ENCODE measurements around the gene RTF1.
"Not testable (repeated sequence)": the region's sequence is repeated elsewhere in the genome, so short reads cannot be mapped to it uniquely, and the experiment has no call there.

The RTF1 gene

DNA sequence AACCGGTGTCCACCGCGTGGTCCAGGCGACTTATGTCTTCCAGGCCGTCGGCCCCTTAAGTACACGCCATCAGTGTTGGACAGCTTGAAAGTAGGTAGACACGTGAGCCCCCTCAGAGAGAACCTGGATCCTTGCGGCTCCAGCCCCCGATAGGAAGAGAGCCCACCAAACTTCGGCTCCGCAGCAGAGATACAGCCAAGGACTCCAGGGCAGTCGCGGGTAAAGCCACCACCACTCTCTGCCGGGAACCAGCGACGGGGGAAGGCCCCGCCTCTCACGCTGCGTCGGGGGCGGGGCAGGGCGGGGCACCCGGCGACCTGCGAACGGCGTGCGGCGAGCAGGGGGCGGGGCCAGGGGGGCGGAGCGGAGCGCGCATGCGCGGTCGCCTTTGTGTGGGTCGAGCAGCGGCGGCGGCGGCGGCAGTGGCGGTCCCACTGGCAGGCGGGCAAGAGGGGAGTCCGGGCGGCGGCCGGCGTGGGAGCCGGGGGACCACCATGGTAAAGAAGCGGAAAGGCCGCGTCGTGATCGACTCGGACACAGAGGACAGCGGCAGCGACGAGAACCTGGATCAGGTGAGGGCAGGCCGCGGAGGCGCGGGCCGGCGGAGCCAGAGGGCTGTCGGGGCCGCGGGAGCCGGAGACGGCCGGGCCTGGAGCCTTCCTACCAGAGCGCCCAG lies at the start of gene RTF1:
Gene RTF1, plus strand, starts transcription at position 354 of the 676 bp plus-strand sequence. Its CDS starts 21 bp downstream, at position 375.
- peak; percentile 56 to 68 for DNase-seq (ENCODE audit: low read depth in 2 of 2)

DNA sequence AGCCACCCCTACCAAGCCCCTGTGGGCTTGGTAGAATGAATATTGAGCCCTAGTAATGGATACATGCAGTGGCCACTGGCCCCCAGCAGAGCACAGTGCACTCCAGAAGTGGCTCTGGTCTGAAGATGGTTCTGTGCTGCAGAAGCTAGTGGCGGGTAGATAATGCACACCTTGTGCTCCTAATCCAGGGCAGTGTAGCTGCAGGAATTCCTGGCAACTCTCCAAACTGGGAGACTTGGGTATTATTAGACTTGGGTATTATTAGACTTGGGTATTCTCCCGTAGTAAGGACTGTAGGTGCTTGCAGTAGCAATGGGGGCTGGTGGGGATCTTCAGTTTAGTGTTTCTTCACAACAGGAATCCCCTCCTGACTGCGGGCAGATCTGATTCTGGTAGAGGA lies 49.5 kb upstream of the RTF1 start:
- no peak for DNase-seq (ENCODE audit: low read depth in 2 of 2)

DNA sequence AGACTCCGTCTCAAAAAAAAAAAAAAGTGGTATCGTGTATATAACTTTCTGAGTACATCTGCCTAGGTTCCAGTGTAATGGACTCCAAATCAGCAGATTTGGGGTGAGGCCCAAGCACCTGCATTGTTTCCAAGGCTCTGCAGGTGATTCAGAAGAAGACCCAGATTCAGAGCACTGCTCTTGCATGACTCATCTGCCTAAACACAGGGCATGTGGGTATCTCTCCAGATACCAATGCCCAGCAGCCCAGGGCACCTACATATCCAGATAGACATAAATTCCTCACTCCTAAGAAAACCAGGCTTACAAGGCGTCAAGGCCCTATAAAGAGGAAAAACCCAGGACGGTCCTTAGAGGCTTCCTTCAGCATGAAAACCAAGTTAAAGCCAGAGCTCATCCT lies 38.9 kb upstream of the RTF1 start:
- no peak for DNase-seq (ENCODE audit: low read depth in 2 of 2)

DNA sequence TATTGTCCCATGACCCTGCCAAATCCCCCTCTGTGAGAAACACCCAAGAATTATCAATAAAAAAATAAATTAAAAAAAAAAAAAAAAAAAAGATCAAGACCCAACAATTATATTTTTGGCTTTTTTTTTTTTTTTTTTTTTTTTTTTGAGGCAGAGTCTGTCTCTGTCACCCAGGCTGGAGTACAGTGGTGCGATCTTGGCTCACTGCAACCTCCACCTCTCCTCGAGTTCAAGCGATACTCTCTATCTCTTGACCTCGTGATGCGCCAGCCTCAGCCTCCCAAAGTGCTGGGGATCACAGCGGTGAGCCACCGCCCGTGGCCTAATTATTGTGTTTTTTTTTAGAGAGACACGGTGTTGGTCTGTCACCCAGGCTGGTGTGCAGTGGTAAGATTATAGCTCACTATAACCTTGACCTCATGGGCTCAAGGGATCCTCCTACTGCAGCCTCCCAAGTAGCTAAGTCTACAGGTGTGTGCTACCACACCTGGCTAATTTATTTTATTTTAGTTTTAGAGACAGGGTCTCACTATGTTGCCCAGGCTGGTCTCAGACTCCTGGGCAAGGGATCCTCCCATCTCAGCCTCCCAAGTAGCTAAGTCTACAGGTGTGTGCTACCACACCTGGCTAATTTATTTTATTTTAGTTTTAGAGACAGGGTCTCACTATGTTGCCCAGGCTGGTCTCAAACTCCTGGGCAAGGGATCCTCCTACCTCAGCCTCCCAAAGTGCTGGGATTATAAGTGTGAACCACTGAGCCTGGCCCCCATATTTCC lies 32.7 kb upstream of the RTF1 start:
- DNase-seq (ENCODE audit: low read depth in 2 of 2): not testable (repeated sequence)

DNA sequence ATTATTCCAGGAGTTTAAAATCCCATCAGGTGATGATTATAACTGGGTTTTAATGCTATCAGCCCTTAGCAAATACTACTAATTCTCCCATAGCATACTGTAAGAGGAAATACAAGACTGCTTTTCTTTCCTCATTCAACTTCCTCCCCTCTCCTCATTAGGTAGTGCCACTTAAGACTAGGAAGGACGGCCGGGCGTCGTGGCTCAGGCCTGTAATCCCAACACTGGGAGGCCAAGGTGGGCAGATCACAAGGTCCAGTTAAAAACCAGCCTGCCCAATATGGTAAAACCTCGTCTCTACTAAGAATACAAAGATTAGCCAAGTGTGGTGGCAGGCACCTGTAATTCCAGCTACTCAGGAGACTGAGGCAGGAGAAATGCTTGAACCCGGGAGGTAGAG lies 29.2 kb upstream of the RTF1 start:
- DNase-seq (ENCODE audit: low read depth in 2 of 2): no peak

DNA sequence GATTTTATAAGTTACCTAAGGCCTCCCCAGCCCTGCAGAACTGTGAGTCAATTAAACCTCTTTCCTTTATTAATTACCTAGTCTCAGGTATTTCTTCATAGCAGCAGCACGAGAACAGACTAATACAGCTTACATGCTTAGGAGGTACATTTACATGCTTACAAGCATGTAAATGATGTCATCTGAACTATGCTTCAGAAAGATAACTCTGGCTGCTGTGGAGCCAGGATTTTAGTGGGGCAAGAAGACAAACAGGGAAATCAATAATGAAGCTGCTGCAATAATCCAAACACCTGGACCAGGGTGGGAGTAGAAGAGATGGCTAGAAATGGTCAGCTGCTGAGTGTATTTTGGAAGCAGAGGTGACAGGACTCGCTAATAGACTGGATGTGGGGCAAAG lies 24.2 kb upstream of the RTF1 start:
- DNase-seq (ENCODE audit: low read depth in 2 of 2): no peak

DNA sequence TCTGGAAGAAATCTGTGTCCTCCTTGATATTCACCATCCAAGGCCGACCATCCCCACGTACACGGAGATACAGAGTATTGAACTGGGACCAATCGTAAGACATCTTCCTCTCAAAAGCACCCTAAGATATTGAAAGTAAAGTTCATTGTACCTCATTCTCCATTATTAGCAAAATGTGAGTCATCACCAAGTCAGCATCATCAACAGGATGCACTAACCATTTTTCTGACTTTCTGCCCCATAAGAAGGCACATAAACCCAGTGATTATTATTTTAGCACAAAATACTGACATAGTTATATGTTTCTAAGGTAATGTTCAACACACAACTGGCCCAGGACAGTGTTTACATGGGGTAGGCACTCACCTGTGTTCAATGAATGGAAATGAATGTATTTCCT lies 22.0 kb upstream of the RTF1 start:
- no peak for DNase-seq (ENCODE audit: low read depth in 2 of 2)

DNA sequence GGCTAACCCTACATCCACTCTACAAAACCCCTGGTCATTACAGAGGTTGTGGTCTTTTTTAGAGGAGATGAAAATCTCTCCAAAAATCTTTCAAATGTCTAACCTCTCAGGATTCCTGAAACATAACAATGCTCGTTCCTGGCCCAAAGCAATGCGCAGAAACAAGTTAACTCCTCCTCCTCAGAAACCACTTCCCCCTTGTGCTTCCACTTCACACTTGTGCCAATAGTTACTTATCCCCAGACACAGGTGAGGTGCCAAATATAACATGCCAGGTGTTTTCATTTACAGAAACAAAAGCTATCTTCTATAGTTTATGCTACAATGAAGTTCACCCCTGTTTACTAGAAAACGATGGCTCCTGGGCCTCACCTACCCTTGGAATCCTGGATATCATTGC lies 20.8 kb upstream of the RTF1 start:
- DNase-seq (ENCODE audit: low read depth in 2 of 2): no peak

DNA sequence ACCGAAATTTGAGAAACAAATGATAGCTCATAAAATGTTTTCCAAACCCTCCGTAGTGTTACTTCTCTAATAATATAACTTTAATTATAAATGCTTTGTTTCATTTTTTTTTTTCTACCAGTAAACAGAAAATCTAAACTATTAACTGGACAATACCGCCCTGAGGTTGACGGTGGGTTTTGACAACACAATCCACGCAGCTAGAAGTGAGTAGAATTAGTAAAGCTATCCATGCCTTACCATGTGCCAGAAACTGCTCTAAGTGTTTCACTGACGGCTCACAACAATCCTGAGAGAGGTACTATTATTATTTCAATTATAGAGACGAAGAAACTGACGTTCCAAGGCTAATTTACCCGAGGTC lies 15.0 kb upstream of the RTF1 start:
- DNase-seq (ENCODE audit: low read depth in 2 of 2): no peak

DNA sequence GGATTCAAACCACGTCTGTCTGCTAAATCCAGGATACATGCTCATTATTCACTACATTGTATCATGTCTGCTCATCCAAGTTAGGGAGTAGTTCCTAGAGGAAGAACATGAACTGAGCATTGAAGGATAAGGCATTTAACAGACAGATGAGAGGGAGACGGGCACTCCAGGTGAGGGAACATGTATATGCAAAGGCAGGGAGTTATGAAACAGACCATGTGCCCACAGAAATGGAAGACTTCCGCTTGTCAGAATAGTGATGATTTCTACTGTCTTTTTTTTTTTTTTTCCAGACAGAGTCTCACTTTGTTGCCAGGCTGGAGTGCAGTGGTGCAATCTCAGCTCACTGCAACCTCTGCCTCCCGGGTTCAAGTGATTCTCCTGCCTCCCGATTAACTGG lies 9.6 kb upstream of the RTF1 start:
- no peak for DNase-seq (ENCODE audit: low read depth in 2 of 2)

DNA sequence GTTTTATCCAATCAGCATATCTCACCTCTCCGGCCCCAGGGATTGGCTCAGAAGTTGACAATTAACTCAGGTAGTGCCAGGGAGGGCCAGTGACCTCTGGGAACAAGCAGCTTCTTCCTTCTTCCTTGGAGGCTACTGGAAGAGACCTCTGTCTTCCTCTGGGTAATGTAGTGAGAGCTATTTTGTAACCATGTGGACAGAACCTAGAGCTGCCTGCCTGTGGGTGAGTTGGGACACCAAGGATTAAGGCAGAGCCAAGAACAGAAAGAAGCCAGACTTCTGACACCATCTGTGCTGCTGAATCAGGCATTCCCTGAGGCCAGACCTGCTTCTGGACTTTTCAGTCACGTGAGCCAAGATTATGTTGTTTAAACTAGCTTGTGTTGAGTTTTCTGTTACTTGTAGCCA lies 8.7 kb upstream of the RTF1 start:
- no peak for DNase-seq (ENCODE audit: low read depth in 2 of 2)

DNA sequence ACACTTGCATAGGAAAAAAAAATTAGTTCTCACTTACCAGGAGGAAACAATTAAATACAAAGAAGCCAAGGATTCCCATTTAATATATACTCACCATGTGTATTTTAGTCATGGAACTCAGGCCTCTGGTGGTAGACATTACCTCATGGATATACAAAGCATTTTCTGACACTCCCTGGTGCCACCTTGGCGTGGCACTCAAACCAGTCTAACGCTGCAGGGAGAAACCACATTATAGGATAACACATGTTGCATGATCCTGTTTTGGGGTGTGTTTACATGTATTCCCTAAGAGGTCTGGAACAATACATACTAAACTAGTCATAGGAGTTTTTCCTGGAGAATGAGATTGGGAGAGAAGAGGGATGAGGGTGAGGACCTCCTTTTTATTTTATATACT lies 5.9 kb upstream of the RTF1 start:
- no peak for DNase-seq (ENCODE audit: low read depth in 2 of 2)

DNA sequence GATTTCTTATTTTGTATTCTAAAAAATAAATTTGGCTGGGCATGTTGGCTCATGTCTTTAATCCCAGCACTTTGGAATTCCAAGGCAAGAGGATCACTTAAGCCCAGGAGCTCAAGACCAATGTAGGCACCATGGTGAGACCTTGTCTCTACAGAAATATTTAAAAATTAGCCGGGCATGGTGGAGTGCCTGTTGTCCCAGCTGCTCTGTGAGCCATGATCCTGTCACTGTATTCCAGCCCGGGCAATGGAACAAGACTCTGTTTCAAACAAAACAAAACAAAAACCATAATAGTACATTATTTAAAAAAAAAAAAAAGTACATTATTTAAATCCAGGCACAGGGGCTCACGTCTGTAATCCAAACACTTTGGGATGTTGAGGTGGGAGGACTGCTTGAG lies 5.5 kb upstream of the RTF1 start:
- DNase-seq (ENCODE audit: low read depth in 2 of 2): no peak

DNA sequence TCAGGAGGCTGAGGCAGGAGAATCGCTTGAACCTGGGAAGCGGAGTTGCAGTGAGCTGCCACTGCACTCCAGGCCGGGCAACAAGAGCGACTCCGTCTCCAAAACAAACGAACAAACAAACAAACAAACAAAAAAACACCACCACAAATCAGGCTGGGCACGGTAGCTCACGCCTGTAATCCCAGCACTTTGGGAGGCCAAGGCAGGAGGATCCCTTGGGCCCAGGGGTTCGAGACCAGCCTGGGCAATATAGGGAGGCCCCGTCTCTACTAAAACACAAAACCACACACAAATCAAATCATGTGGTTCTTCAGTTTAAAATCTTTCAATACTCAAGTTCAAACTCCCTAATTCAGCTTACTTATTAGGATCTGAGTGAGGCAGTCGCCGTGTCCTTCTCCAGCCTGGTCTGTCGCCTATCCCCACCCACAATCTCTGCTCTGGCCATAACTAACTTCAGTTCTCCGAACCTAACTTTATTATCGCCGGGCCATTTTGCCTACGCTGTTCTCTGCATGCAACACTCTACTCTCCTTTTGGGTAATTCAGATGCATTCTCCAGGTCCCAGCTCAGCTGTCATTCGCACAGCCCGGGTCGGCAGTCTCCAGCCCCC lies 660 bp upstream of the RTF1 start:
- no peak for DNase-seq (ENCODE audit: low read depth in 2 of 2)

DNA sequence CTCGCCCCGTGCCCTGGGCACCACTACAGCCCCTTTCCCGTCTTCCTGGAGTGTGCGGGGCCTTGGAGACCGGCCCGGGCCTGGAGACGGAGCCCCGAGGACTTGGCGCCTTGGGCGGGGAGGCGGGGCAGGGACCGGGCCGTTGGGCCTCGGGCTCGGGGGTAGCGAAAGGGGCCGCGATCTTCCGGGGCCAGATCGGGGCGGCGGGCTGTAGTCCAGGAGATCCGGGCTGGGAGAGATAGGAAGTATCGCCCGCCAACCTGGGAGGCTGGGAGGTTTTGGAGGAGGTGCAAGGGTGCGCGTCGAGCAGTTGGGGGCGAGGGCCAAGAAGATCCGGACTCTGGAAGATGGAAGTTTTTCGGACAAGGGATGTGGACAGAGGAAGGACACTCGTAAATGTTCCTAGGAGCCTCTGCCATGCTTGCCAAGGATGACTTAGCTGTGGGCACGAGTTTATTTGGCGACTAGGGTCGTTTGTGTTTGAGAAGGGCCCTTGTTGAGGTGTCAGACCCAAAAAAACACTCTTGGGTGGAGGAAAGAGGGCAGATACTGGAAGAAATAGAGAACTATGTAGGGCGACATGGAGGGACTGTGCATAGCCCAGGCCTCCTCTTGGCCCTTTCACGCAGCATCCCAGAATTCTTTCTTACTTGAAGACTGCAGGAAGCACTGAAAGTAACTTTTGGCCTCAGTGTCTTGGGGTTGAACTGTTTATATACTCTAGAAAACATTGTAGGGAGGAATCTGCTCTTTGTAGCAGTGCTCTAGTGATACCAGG lies 712 bp downstream of the RTF1 start:
- DNase-seq (ENCODE audit: low read depth in 2 of 2): no peak

DNA sequence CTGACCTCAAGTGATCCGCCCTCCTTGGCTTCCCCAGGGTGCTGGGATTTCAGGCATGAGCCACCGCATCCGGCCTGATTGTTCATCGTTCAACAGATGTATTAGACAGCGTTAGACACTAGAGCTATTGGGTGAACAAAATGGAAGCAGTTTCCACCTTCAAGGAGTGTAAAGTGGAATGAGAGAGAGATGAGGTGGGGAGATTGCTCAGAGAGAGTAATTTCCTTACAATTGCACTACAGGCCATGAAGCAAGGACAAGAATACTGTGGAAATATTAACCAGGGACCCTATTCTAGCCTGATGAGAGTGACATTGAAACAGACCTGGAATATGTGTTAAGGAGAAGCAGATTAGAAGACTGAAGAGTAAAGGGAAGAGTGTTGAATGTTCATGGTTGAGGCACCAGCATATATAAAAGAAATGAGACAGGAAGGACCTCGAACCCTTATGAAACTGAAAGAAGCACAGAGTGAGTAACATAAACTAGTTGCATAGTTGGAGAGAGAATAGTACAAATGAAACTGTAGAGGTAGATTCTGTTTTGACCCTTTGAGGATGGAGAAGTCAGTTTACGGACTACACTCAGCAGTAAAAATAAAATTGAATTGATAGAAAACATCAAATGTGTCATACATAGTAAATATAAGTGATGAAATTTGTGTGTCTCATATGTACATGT lies 7.2 kb downstream of the RTF1 start:
- DNase-seq (ENCODE audit: low read depth in 2 of 2): no peak

DNA sequence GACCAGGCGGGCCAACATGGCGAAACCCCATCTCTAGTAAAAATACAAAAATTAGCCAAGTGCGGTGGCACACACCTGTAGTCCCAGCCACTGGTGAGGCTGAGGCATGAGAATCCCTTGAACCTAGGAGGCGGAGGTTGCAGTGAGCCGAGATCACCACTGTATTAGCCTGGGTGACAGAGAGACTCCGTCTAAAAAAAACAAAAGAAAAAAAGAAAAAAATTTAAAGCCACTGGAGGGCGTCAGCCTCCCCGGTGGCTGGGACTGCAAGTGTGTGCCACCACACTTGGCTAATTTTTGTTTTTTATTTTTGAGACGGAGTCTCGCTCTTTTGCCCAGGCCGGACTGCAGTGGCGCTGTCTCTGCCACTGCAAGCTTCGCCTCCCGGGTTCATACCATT lies 7.9 kb downstream of the RTF1 start:
- no peak for DNase-seq (ENCODE audit: low read depth in 2 of 2)

DNA sequence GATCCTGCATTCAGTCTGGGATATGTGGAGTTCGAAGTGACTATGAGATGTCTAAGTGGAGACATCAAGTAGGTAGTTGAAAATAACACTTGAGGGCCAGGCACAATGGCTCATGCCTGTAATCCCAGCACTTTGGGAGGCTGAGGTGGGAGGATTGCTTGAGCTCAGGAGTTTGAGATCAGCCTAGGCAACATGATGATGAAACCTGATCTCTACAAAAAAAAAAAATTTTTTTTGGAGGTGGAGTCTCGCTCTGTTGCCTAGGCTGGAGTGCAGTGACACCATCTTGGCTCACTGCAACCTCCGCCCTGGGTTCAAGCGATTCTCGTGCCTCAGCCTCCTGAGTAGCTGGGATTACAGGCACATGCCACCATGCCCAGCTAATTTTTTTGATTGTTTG lies 9.0 kb downstream of the RTF1 start:
- DNase-seq (ENCODE audit: low read depth in 2 of 2): not testable (repeated sequence)

DNA sequence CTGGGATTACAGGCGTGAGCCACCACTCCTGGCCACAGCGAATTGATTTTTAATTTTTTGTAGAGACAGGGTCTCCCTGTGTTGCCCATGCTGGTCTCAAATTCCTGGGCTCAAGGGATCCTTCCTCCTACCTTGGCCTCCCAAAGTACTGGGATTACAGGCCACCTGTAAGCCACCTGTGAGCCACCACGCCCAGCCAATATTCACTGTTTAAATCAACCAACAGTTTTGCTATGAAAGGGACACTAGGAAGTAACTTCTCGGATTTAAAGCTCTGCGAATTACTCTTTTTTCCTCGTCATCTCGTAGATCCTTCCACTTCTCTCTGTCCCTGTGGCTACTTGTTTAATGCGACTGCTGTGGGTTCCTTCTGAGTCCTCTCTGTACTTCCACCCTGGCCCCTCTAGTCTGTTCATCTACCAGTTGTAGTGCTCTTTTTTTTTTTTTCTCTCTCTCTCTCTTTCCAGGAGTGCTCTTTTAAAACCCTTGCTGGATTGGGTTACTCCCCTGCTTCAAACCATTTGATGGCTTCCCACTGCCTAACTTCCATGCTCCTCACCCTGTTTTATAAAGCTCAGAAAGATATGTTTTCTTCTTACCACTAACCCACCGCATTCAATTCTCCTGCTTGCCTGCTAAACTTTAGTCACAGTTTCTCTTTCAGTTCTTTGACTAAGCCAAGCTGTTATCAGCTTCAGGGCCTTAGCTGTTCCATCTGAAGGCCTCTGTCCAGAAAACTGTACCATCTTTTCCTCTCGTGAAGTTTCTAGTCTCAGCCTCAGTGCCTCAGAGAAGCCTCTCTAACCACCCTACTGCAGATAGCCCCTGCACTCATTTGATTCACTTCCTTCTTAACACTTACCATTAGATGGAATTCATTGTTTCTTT lies 12.4 kb downstream of the RTF1 start:
- no peak for DNase-seq (ENCODE audit: low read depth in 2 of 2)

DNA sequence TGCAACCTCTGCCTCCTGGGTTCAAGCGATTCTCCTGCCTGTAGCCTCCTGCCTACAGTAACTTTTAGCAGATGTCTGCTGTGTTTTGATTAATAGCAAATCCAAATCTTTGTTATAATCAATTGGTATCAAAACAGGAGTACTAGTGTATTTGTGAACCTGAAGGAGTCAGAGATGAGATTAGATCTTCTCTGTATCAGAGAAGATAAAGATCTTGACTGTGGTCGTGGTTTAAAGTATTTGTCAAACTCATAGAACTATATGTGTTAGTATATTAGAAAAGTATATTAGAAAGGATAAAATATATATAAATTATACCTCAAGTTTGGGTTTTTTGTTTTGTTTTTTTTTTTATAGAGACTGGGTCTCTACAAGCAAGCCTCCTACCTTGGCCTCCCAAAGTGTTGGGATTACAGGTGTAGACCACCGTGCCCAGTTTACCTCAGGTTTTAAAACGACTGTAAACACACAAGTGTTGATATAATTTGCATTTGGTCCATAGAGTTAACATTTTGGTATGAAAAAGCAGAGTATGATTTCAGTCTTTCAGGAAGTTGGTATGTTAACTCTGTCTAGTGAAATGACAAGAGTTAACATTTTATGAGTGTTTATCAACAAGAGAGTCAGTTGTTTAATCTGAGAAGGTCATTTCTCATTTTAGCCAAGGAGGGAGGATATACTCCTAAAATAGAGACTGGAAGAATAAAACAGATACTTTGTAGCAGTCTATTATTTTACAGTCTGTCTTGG lies 18.3 kb downstream of the RTF1 start:
- DNase-seq (ENCODE audit: low read depth in 2 of 2): no peak
